ENCODE results near the gene PCP2.

PCP2 gene

DNA sequence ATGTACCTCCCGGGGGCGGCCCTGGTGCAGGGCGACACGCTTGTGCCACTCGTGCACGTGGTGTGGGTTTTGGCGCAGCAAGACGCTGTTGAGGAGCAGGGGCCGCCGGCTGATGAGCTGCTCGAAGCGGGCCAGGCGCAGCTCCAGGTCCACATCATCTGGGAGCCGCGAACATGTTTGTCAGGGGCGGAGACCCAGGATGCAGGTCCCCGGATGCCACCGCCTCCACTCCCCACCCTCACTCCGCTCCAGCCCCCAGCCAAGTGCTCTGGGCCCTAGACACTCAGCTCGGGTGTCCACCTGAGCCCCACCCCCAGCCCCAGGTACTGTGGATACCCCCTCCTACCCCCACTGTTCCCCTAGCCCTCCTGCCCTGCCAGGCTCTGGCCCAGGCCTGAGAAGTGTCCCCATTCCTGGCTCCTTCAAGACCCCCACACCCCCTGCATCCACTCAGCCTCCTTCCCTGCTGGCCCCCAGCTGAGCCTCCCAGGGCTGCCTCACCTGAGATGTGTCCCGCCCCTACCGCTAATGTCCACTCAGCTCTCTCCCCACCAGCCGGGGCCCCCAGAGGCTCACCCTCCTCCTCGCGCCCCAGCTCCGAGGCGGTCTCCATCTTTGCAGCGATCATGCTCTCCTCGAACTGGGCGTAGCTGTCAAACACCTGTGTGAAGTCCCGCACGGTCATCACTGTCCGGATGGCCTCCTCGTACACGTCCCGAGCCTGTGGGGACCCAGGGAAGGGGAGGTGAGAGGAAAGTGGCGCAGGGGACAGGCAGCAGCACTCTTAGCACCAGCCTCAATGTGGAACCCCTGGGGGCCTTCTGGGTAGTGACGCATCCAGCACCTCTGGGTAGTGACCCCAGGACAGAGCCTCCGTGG lies 9.6 kb downstream of the PCP2 start:
- Histone ChIP-seq H3K27ac (no peak overlapping the region), H3K4me3 (no peak overlapping the region)

DNA sequence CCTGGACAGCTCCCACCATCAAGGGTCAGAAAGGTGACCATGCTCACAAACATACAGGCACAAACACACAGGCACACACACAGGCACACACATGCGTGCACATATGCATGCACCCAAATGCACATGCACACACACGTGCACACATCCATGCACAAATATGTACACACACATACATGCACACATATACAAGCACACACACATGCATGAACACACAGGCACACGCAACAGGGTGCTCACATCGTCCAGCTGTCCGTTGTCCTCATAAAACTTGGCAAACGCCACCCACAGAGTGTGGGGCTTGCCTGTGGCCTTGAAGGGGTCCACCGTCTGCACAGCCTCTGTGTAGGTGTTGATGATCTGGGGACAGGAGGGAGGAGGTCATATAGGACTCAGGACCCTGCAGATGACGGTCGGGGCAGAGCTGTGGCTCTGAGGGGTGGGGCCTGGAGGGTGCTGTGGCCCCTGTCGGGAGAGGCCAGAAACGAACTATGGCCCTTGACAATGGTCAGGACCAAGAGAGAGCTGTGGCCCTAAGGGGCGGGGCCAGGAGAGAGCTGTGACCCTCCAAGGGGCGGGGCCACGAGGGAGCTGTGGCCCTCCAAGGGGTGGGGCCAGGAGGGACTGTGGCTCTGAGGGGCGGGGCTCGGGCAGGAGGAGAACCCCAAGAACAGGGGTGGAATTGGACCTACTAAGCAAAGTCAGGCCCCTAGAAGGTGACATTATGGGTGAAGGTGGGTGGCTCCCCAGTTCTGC lies 10.4 kb downstream of the PCP2 start:
- no peak overlapping the region for H3K27ac ChIP-seq
- no peak overlapping the region for H3K4me3 ChIP-seq

DNA sequence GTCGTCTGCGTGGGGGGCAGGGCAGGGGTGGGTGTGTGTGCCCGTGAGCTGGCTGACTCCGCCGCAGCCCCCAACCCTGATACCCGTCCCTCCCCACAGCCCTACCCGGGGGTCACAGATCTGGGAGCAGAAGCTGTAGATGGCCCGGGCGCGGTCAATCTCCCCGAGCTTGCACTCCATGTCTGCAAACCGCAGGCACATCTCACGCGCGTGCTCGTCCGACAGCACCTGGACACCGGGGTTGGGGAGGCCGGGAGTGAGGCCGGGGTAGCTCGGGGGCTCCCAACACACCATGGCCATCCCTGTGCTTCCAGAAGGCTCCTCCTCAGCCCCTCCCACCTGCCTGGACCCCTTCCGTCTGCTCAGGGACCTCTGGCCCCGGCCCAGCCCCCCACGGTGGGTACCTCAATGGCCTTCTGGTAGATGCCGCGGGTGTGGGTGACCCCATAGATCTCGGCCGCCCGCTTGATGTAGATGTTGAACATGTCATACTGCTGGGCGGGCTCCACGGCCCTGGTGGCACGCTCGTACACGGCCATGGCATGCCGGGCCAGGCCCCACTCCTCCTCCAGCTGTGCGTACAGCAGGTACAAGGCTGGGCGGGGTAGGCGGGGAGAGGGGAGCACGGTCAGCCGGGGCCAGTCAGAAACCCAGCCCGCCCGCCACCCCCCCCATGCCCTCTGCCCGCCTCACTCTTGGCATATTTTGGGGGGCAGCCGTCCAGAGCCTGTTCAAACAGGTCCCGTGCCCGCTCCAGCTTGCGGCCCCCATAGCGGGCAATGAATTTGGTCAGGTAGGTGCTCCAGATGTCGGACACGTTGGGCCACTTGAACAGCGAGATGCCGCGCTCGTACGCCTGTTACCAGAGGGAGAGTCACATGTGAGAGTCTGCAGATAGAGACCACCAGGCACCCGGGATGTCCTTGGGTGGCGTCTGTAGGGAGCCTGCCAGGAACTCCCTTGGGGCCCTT lies 12.8 kb downstream of the PCP2 start:
- Histone ChIP-seq H3K27ac (peak overlapping the region in 2 of 21 experiments; percentile 46 to 65), H3K4me3 (no peak overlapping the region)

- Histone ChIP-seq H3K4me3 (no peak overlapping the region), H3K27ac (peak overlapping the region in 6 of 21 experiments; percentile 25 to 67 (median 48))
Observed at GRCh38 chr19:7619671-7620441, 13.7 kb downstream of the PCP2 start.

DNA sequence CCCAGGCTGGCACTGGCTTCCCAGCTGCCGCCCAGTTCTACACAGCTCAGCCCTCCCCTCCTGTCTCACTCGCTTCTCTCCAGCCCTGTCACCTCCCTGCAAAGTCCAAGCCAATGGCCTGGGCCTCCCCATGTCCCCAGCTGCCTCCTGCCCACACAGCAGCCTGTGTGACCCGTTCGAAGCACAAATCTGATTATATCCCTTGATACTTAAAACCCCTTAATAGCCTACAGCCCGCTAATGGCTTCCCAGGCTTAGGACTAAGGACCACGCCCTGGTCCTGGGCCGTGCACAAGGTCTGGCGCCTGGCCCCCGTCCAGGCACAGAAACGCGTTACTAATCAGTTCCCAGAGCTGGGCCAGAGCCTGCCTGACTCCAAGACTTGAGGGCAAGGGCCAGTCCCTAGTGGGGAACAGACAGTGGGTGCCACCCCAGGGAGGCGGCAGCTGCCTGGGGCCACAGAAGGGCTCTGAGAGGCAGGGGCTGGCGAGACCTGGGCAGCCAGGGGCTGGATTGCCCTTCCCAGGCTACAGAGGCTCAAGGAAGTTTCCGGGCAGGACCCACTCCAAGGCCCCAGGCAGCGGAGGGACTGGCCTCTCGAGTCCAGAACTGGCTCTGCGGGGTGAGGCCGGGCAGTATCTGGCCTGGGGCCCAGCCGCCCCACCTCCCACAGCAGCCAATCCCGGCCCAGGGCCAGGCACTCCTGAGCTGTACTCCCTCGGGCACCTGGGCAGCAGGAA lies 14.6 kb downstream of the PCP2 start:
- H3K4me3 ChIP-seq, result no peak overlapping the region

DNA sequence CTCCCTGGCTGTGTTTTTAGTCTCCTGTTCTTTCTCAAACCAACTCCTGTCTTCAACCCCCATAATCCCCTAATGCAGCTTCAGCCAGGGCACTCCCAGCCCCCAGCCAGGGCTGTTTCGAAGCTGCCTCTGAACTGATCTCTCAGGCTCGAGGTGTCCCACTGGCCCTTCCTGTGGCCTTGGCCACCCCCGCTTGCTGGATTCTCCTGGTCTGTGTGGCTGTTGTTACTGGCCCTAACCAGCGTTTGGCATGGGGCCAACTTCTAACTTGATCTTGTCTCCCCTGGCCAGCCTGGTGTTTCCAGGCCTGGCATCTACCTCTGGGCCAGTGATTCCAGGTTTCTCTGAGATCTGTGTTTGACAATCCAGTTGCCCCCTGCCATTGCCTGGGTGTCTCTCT lies 15.2 kb downstream of the PCP2 start:
- Histone ChIP-seq H3K4me3 (no peak overlapping the region), H3K27ac (peak overlapping the region in 9 of 21 experiments; percentile 1 to 65 (median 41))

More for the DNA sequence above, 14.6 kb downstream of the PCP2 start:
- H3K27ac ChIP-seq, result peak overlapping the region in 11 of 21 experiments; percentile 18 to 67 (median 46)

DNA sequence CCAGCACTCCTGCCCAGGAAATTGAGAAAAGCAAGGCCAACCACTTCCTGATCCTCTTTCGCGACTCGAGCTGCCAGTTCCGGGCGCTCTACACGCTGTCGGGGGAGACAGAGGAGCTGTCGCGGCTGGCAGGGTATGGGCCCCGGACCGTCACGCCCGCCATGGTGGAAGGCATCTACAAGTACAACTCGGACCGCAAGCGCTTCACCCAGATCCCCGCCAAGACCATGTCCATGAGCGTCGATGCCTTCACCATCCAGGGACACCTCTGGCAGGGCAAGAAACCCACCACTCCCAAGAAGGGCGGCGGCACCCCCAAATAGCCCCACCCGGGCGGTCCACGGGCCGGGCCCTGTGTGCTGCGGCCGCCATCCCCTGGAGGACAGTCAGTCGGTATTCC lies 15.8 kb downstream of the PCP2 start:
- Histone ChIP-seq H3K4me3 (no peak overlapping the region), H3K27ac (peak overlapping the region in 4 of 21 experiments; percentile 1 to 41 (median 4))

DNA sequence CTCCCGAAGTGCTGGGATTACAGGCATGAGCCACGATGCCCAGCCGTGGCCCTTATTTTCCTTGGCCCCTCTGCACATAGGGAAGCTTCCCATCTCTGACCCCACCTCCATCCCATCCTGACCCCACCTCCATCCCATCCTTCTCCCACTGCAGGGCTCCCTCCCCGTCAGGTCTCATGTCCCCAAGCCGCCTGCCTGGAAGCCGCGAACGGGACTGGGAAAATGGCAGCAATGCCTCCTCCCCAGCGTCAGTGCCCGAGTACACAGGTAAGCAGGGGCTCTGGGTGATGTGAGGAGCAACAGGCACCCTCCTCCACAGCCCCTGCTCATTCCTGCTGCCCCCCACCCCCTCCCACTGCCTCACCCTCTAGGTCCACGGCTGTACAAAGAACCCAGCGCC lies 16.3 kb downstream of the PCP2 start:
- Histone ChIP-seq H3K4me3 (no peak overlapping the region), H3K27ac (no peak overlapping the region)

DNA sequence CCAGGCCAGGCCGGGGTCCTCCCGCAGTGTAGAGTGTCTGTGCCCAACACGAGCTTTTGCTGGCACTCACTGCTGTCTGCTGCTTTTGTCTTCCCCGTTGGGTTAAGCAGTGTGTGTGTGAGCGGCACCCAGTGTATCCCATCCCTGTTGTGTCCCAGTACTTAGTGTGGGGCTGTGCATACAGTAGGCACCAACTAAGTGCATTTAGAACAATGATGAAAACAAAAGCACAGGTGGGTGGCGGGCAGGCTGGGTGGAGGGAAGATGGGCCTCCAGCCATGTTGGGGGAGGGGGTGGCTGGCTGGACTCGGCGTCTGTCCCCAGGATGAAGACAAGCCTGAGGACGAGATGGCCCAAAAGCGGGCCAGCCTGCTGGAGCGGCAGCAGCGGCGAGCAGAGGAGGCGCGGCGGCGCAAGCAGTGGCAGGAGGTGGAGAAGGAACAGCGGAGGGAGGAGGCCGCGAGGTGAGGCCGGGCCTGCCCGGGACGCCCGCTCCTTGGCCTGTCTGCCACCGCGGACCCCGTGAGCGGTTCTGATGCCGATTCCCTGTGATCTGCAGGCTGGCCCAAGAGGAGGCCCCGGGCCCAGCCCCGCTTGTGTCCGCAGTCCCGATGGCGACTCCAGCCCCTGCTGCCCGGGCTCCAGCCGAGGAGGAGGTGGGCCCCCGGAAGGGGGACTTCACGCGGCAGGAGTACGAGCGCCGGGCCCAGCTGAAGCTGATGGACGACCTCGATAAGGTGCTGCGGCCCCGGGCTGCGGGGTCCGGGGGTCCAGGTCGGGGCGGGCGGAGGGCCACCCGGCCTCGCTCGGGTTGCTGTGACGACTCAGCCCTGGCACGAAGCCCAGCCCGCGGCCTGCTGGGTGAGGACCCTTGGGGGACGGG lies 18.4 kb downstream of the PCP2 start:
- H3K4me3 ChIP-seq, result no peak overlapping the region

GRCh38 chr19:7612282-7613274 lies 20.9 kb downstream of the PCP2 start:
- Histone ChIP-seq H3K4me3 (no peak overlapping the region), H3K27ac (no peak overlapping the region)

More for the DNA sequence above, 18.4 kb downstream of the PCP2 start:
- H3K27ac ChIP-seq, result no peak overlapping the region

- Histone ChIP-seq H3K27ac (no peak overlapping the region), H3K4me3 (no peak overlapping the region)
Observed at GRCh38 chr19:7611541-7612279, 21.8 kb downstream of the PCP2 start.

GRCh38 chr19:7610491-7611240 lies 22.9 kb downstream of the PCP2 start:
- no peak overlapping the region for H3K27ac ChIP-seq
- H3K4me3 ChIP-seq, result no peak overlapping the region

GRCh38 chr19:7607874-7608560 lies 25.5 kb downstream of the PCP2 start:
- H3K27ac ChIP-seq, result no peak overlapping the region
- H3K4me3 ChIP-seq, result no peak overlapping the region

GRCh38 chr19:7607212-7607873 lies 26.2 kb downstream of the PCP2 start:
- H3K4me3 ChIP-seq, result no peak overlapping the region
- no peak overlapping the region for H3K27ac ChIP-seq
